Glutamatergic neuron (in vitro differentiated cells): ENCODE measurements around the gene IRAG1. TPM values are rescaled to one million over a fixed set of nuclear protein-coding genes. Genes with fewer than 3 reads are reported as not detected.

Experiments
- DNase-seq: peaks from one replicate; pipeline ENCODE4 v3.0.0; 2022
- H3K27ac Mint-ChIP-seq: one replicate; pipeline ENCODE4 v1.8.0; 2020; ENCODE audit warnings: mild to moderate bottlenecking, mixed read lengths, inconsistent platforms; ENCODE audit not compliant: unreplicated experiment
- H3K27me3 Mint-ChIP-seq: one replicate; pipeline ENCODE4 v1.8.0; 2020; ENCODE audit warnings: mild to moderate bottlenecking, moderate library complexity, mixed read lengths, inconsistent platforms; ENCODE audit not compliant: unreplicated experiment
- H3K36me3 Mint-ChIP-seq: one replicate; pipeline ENCODE4 v1.8.0; 2020; ENCODE audit warnings: mild to moderate bottlenecking, mixed read lengths, inconsistent platforms; ENCODE audit not compliant: unreplicated experiment
- H3K4me1 Mint-ChIP-seq: one replicate; pipeline ENCODE4 v1.8.0; 2020; ENCODE audit warnings: mild to moderate bottlenecking, low read depth, mixed read lengths, inconsistent platforms; ENCODE audit not compliant: unreplicated experiment
- H3K4me3 Mint-ChIP-seq: one replicate; pipeline ENCODE4 v1.8.0; 2020; ENCODE audit warnings: mild to moderate bottlenecking, mixed read lengths, inconsistent platforms; ENCODE audit not compliant: unreplicated experiment
- H3K9me3 Mint-ChIP-seq: one replicate; pipeline ENCODE4 v1.8.0; 2020; ENCODE audit warnings: mild to moderate bottlenecking, moderate library complexity, mixed read lengths, inconsistent platforms; ENCODE audit not compliant: unreplicated experiment
- CTCF ChIP-seq: fragments of 200-600 bp; sonication (generic); IDR thresholded peaks from one replicate; pipeline ENCODE4 v1.5.0; 2021; ENCODE audit not compliant: partially characterized antibody, unreplicated experiment
- total RNA-seq: library from RNA; stranded (reverse); fragmentation: NEBNext Ultra II Directional; extraction: Animal tissue kit (Norgen Biotek cat#: 25700); gene quantifications from one replicate; pipeline ENCODE4 v1.2.1, GENCODE V29; 2021; ENCODE audit not compliant: unreplicated experiment

The IRAG1 gene
- total RNA-seq, 1 donor from 2014 or later, result 4.2 TPM

GRCh38 chr11:10694486-10695239 is 1.1 kb upstream of the IRAG1 start:
- H3K9me3 Mint-ChIP-seq, result peaks cover 5% of the 10 kb centered on the region
- no peak for TF ChIP-seq CTCF
- peak overlapping the region; percentile 71 for H3K27ac Mint-ChIP-seq
- no peaks in the 10 kb centered on the region for H3K27me3 Mint-ChIP-seq
- H3K4me3 Mint-ChIP-seq, result no peak overlapping the region
- no peak for DNase-seq
- peaks cover 17% of the 10 kb centered on the region for H3K4me1 Mint-ChIP-seq
- peaks cover 5% of the 10 kb centered on the region for H3K36me3 Mint-ChIP-seq

GRCh38 chr11:10692531-10693115 is 932 bp downstream of the IRAG1 start:
- H3K27ac Mint-ChIP-seq, result no peak overlapping the region
- H3K4me3 Mint-ChIP-seq, result peak overlapping the region; percentile 18
- no peaks in the 10 kb centered on the region for H3K27me3 Mint-ChIP-seq
- TF ChIP-seq CTCF, result no peak
- H3K4me1 Mint-ChIP-seq, result peaks cover 17% of the 10 kb centered on the region
- H3K36me3 Mint-ChIP-seq, result no peaks in the 10 kb centered on the region
- H3K9me3 Mint-ChIP-seq, result no peaks in the 10 kb centered on the region
- DNase-seq, result no peak

- H3K4me3 Mint-ChIP-seq, result no peak overlapping the region
- no peak for DNase-seq
- H3K4me1 Mint-ChIP-seq, result peaks cover 19% of the 10 kb centered on the region
- H3K36me3 Mint-ChIP-seq, result no peaks in the 10 kb centered on the region
- peak; percentile 33 for TF ChIP-seq CTCF
- H3K27me3 Mint-ChIP-seq, result no peaks in the 10 kb centered on the region
- H3K27ac Mint-ChIP-seq, result no peak overlapping the region
- H3K9me3 Mint-ChIP-seq, result no peaks in the 10 kb centered on the region
These were observed 5.2 kb downstream of the IRAG1 start for GRCh38 chr11:10688401-10688800.

GRCh38 chr11:10686311-10686710 is 7.2 kb downstream of the IRAG1 start:
- DNase-seq, result no peak
- no peak overlapping the region for H3K4me3 Mint-ChIP-seq
- peaks cover 5% of the 10 kb centered on the region for H3K4me1 Mint-ChIP-seq
- H3K36me3 Mint-ChIP-seq, result no peaks in the 10 kb centered on the region
- no peaks in the 10 kb centered on the region for H3K9me3 Mint-ChIP-seq
- no peaks in the 10 kb centered on the region for H3K27me3 Mint-ChIP-seq
- no peak for TF ChIP-seq CTCF
- H3K27ac Mint-ChIP-seq, result no peak overlapping the region

GRCh38 chr11:10683429-10683828 is 10.1 kb downstream of the IRAG1 start:
- Mint-ChIP-seq H3K9me3 (no peaks in the 10 kb centered on the region), H3K4me1 (peaks cover 2% of the 10 kb centered on the region), H3K27me3 (no peaks in the 10 kb centered on the region), H3K4me3 (no peak overlapping the region), H3K36me3 (no peaks in the 10 kb centered on the region), H3K27ac (no peak overlapping the region)
- DNase-seq, result no peak
- no peak for TF ChIP-seq CTCF
